ENCODE measurements around the gene GEMIN7.

GEMIN7 gene

GRCh38 chr19:45128806-45129205 lies 49.7 kb downstream of the GEMIN7 start:
- TF ChIP-seq CTCF (IDR thresholded peaks at IDR 0.05; ENCODE audit: low read depth, low read length) (no peak), EZH2phosphoT487 (IDR thresholded peaks at IDR 0.05; ENCODE audit: low read depth) (no peak)
- Histone ChIP-seq H4K20me1 (ENCODE audit: insufficient read depth, low read length) (peaks cover 9% of the 10 kb centered on the region; the same call in 1 of the 2 replicates), H3K4me1 (ENCODE audit: low read length) (peaks cover 4% of the 10 kb centered on the region), H3K4me2 (ENCODE audit: low read length) (no peak overlapping the region), H3K79me2 (ENCODE audit: low read length) (peaks cover 27% of the 10 kb centered on the region), H3K9me3 (ENCODE audit: insufficient read depth, low read length) (no peaks in the 10 kb centered on the region), H3K9ac (ENCODE audit: low read length) (no peak overlapping the region), H3K4me3 (ENCODE audit: low read length) (no peak overlapping the region), H2AFZ (ENCODE audit: low read depth, low read length) (no peak overlapping the region), H3K27ac (ENCODE audit: low read length) (no peak overlapping the region), H3K36me3 (replicated peaks; ENCODE audit: low read depth, low read length) (no peaks in the 10 kb centered on the region), H3K27me3 (ENCODE audit: low read depth, low read length) (no peaks in the 10 kb centered on the region)

GRCh38 chr19:45130236-45130635 lies 51.2 kb downstream of the GEMIN7 start:
- no peak overlapping the region for H3K27ac ChIP-seq (ENCODE audit: low read length)
- H4K20me1 ChIP-seq (ENCODE audit: insufficient read depth, low read length): peaks cover 6% of the 10 kb centered on the region; the same call in 1 of the 2 replicates
- H3K4me2 ChIP-seq (ENCODE audit: low read length): no peak overlapping the region

GRCh38 chr19:45130888-45131615 lies 52.0 kb downstream of the GEMIN7 start:
- Histone ChIP-seq H4K20me1 (ENCODE audit: insufficient read depth, low read length) (no peaks in the 10 kb centered on the region; the same call in 1 of the 2 replicates), H3K9ac (ENCODE audit: low read length) (no peak overlapping the region), H3K27me3 (ENCODE audit: low read depth, low read length) (no peaks in the 10 kb centered on the region), H3K27ac (ENCODE audit: low read length) (no peak overlapping the region), H3K36me3 (replicated peaks; ENCODE audit: low read depth, low read length) (peaks cover 2% of the 10 kb centered on the region), H3K9me3 (ENCODE audit: insufficient read depth, low read length) (no peaks in the 10 kb centered on the region), H2AFZ (ENCODE audit: low read depth, low read length) (no peak overlapping the region), H3K4me3 (ENCODE audit: low read length) (no peak overlapping the region), H3K79me2 (ENCODE audit: low read length) (peaks cover 22% of the 10 kb centered on the region), H3K4me2 (ENCODE audit: low read length) (no peak overlapping the region), H3K4me1 (ENCODE audit: low read length) (peaks cover 3% of the 10 kb centered on the region)
- TF ChIP-seq EZH2phosphoT487 (IDR thresholded peaks at IDR 0.05; ENCODE audit: low read depth) (no peak), CTCF (IDR thresholded peaks at IDR 0.05; ENCODE audit: low read depth, low read length) (peak; percentile 58)

More at GRCh38 chr19:45130236-45130635, 51.2 kb downstream of the GEMIN7 start:
- H3K27me3 ChIP-seq (ENCODE audit: low read depth, low read length): no peaks in the 10 kb centered on the region
- peaks cover under 1% of the 10 kb centered on the region for H3K36me3 ChIP-seq (replicated peaks; ENCODE audit: low read depth, low read length)
- peaks cover 26% of the 10 kb centered on the region for H3K79me2 ChIP-seq (ENCODE audit: low read length)
- H3K9me3 ChIP-seq (ENCODE audit: insufficient read depth, low read length): no peaks in the 10 kb centered on the region
- TF ChIP-seq EZH2phosphoT487 (IDR thresholded peaks at IDR 0.05; ENCODE audit: low read depth) (no peak), CTCF (IDR thresholded peaks at IDR 0.05; ENCODE audit: low read depth, low read length) (no peak)
- H2AFZ ChIP-seq (ENCODE audit: low read depth, low read length): no peak overlapping the region
- H3K4me3 ChIP-seq (ENCODE audit: low read length): no peak overlapping the region
- no peak overlapping the region for H3K9ac ChIP-seq (ENCODE audit: low read length)
- peaks cover 4% of the 10 kb centered on the region for H3K4me1 ChIP-seq (ENCODE audit: low read length)

- Histone ChIP-seq H3K27ac (ENCODE audit: low read length) (no peak overlapping the region), H3K79me2 (ENCODE audit: low read length) (peaks cover 17% of the 10 kb centered on the region), H3K9me3 (ENCODE audit: insufficient read depth, low read length) (no peaks in the 10 kb centered on the region), H3K27me3 (ENCODE audit: low read depth, low read length) (no peaks in the 10 kb centered on the region), H3K4me3 (ENCODE audit: low read length) (no peak overlapping the region), H3K9ac (ENCODE audit: low read length) (no peak overlapping the region), H3K4me1 (ENCODE audit: low read length) (peaks cover 28% of the 10 kb centered on the region), H3K4me2 (ENCODE audit: low read length) (no peak overlapping the region), H2AFZ (ENCODE audit: low read depth, low read length) (no peak overlapping the region), H4K20me1 (ENCODE audit: insufficient read depth, low read length) (no peaks in the 10 kb centered on the region), H3K36me3 (replicated peaks; ENCODE audit: low read depth, low read length) (peaks cover 2% of the 10 kb centered on the region)
- no peak for TF ChIP-seq EZH2phosphoT487 (IDR thresholded peaks at IDR 0.05; ENCODE audit: low read depth)
- no peak for TF ChIP-seq CTCF (IDR thresholded peaks at IDR 0.05; ENCODE audit: low read depth, low read length)
These were observed 54.6 kb downstream of the GEMIN7 start for GRCh38 chr19:45133661-45134060.
